HCT116 (cell line): Measurements from ENCODE around the gene OR51D1. TPM values are rescaled to one million over a fixed set of nuclear protein-coding genes. Genes with fewer than 3 reads are reported as not detected.

ENCODE experiments used
- ATAC-seq: fragments of 200-7000 bp; cut with Tn5 transposase; 2 replicates; pipeline ENCODE4 v1.9.1; 2020; ENCODE audit warnings: mild to moderate bottlenecking, moderate library complexity
- BruUV-seq: library from RNA; stranded (reverse); fragments of 400-500 nt; replicated peaks from 2 replicates; lab custom pipeline; 2021; lab: Mats Ljungman, UMichigan
- CTCF ChIA-PET: fragments of 300-600 bp; sonication (Branson Sonifier 250); formaldehyde crosslinking; loops from one replicate; lab custom pipeline; 2021; ENCODE audit warnings: antibody characterized with exemption; lab: Charles Lee
- POLR2A ChIA-PET: fragments of 300-600, 350-600 bp; sonication (Branson Sonifier 250); formaldehyde crosslinking; loops from one replicate; lab custom pipeline; 2021; ENCODE audit warnings: antibody characterized with exemption; lab: Charles Lee
- RAD21 ChIA-PET, 2 experiments: fragments of 300-600 bp; sonication (Branson Sonifier 250); formaldehyde crosslinking; loops; one replicate each; lab custom pipeline; 2023; ENCODE audit warnings: low total read pairs in 2 of 2; ENCODE audit not compliant: uncharacterized antibody in 2 of 2, unreplicated experiment in 2 of 2, low non-redundant PET in 1 of 2; lab: Charles Lee
- DNase-seq: peaks from one replicate; pipeline ENCODE4 v3.0.0-alpha.2; 2010; ENCODE audit warnings: low read depth, low spot score
- H2AFZ ChIP-seq: fragments of 200-600 bp; shearing (Covaris generic), sonication (generic); 2 replicates; pipeline ENCODE4 v1.6.1; 2017; ENCODE audit warnings: low read depth, mixed run types, mixed read lengths, antibody characterized with exemption, low read length; ENCODE audit not compliant: poor library complexity, severe bottlenecking
- H3K27ac ChIP-seq: 2 replicates; pipeline ENCODE4 v1.5.1; 2012; ENCODE audit warnings: low read depth, low read length
- H3K27me3 ChIP-seq: fragments of 200-600 bp; sonication (generic); 2 replicates; pipeline ENCODE4 v1.6.1; 2016; ENCODE audit warnings: mixed run types, low read length, mixed read lengths; ENCODE audit not compliant: insufficient read depth
- H3K36me3 ChIP-seq, 2 experiments: fragments of 200-500 bp in 1 of 2; fragments of 200-600 bp in 1 of 2; sonication (Bioruptor generic) in 1 of 2; sonication (generic) in 1 of 2; 2 replicates each; pipeline versions ENCODE4 v1.5.1 to v1.6.1; 2014 to 2016; ENCODE audit warnings: low read length in 2 of 2, inconsistent platforms in 1 of 2, mixed read lengths in 1 of 2, mixed run types in 1 of 2; ENCODE audit not compliant: insufficient read depth in 2 of 2, control insufficient read depth in 1 of 2
- H3K4me1 ChIP-seq, 2 experiments: fragments of 200-600 bp in 1 of 2; sonication (generic) in 1 of 2; 2 replicates each; pipeline versions ENCODE4 v1.5.1 to v1.6.1; 2012 to 2017; ENCODE audit warnings: low read length in 2 of 2, inconsistent platforms in 1 of 2, mild to moderate bottlenecking in 1 of 2, mixed read lengths in 1 of 2, mixed run types in 1 of 2, moderate library complexity in 1 of 2; ENCODE audit not compliant: insufficient read depth in 2 of 2, control insufficient read depth in 1 of 2
- H3K4me2 ChIP-seq: fragments of 200-600 bp; sonication (generic); 2 replicates; pipeline ENCODE4 v1.6.1; 2017; ENCODE audit warnings: mixed run types, low read length, mixed read lengths
- H3K4me3 ChIP-seq, 2 experiments: fragments of 200-600 bp in 1 of 2; sonication (generic) in 1 of 2; replicated peaks in 1 of 2; 2 replicates each; pipeline ENCODE4 v1.5.1; 2011 to 2016; ENCODE audit warnings: low read length in 2 of 2, control low read depth in 1 of 2, low read depth in 1 of 2, mild to moderate bottlenecking in 1 of 2, mixed read lengths in 1 of 2, mixed run types in 1 of 2
- H3K79me2 ChIP-seq: fragments of 200-600 bp; sonication (generic); 2 replicates; pipeline ENCODE4 v1.6.1; 2017; ENCODE audit warnings: mild to moderate bottlenecking, mixed run types, low read length, moderate library complexity, mixed read lengths; ENCODE audit not compliant: insufficient read depth
- H3K9ac ChIP-seq: fragments of 200-600 bp; sonication (generic); 2 replicates; pipeline ENCODE4 v1.6.1; 2016; ENCODE audit warnings: low read length, mixed read lengths
- H3K9me2 ChIP-seq: fragments of 200-600 bp; sonication (generic), shearing (Covaris generic); 2 replicates; pipeline ENCODE4 v1.6.1; 2017; ENCODE audit warnings: mixed run types, mild to moderate bottlenecking, moderate library complexity; ENCODE audit not compliant: insufficient read depth
- H3K9me3 ChIP-seq, 2 experiments: fragments of 200-500 bp in 1 of 2; fragments of 200-600 bp in 1 of 2; sonication (Bioruptor generic) in 1 of 2; sonication (generic) in 1 of 2; 2 replicates each; pipeline ENCODE4 v1.6.1; 2014 to 2017; ENCODE audit warnings: low read length in 2 of 2, mixed read lengths in 2 of 2, inconsistent platforms in 1 of 2, low read depth in 1 of 2, mild to moderate bottlenecking in 1 of 2, mixed run types in 1 of 2, moderate library complexity in 1 of 2; ENCODE audit not compliant: control insufficient read depth in 1 of 2, insufficient read depth in 1 of 2
- H4K20me1 ChIP-seq: fragments of 200-600 bp; sonication (generic), shearing (Covaris generic); 2 replicates; pipeline ENCODE4 v1.6.1; 2017; ENCODE audit warnings: mixed run types, mild to moderate bottlenecking, moderate library complexity; ENCODE audit not compliant: insufficient read depth
- EGR1 ChIP-seq: IDR thresholded peaks from 2 replicates; pipeline ENCODE4 v1.6.1; 2012; ENCODE audit warnings: low read depth
- EZH2 ChIP-seq: fragments of 200-600 bp; sonication (generic); IDR thresholded peaks from 2 replicates; pipeline ENCODE4 v1.6.1; 2017; ENCODE audit warnings: antibody characterized with exemption, mixed run types
- POLR2AphosphoS5 ChIP-seq: IDR thresholded peaks from 2 replicates; pipeline ENCODE4 v1.6.1; 2011; ENCODE audit warnings: mild to moderate bottlenecking, low read depth, low read length, moderate library complexity
- RAD21 ChIP-seq: IDR thresholded peaks from 2 replicates; pipeline ENCODE4 v1.6.1; 2012; ENCODE audit warnings: low read depth, mild to moderate bottlenecking
- SIN3A ChIP-seq: IDR thresholded peaks from 2 replicates; pipeline ENCODE4 v1.6.1; 2012; ENCODE audit warnings: low read depth
- SRF ChIP-seq: IDR thresholded peaks from 2 replicates; pipeline ENCODE4 v1.6.1; 2012; ENCODE audit warnings: low read depth
- TCF7L2 ChIP-seq: IDR thresholded peaks from 2 replicates; pipeline ENCODE4 v1.7.0; 2011; ENCODE audit warnings: borderline replicate concordance, inconsistent platforms; ENCODE audit not compliant: insufficient read depth, insufficient read length; ENCODE audit errors: extremely low read depth
- ZNF274 ChIP-seq: fragments of 200-500 bp; sonication (Bioruptor generic); IDR thresholded peaks from 2 replicates; pipeline ENCODE4 v1.6.1; 2014; ENCODE audit warnings: mild to moderate bottlenecking, low read depth, low read length, inconsistent platforms
- intact Hi-C: fragments of 100-400 bp; cut with micrococcal nuclease; formaldehyde crosslinking; loops from 2 replicates; pipeline ENCODE4 v1.10.0; 2022
- total RNA-seq: library from RNA; stranded (reverse); gene quantifications from one replicate; pipeline ENCODE4 v1.2.1, GENCODE V29; 2021; ENCODE audit not compliant: unreplicated experiment
- TF ChIP-seq, protein P1 (sequence below): IDR thresholded peaks from 2 replicates; pipeline ENCODE4 v1.6.1; 2012
- TF ChIP-seq, protein P2 (sequence below): IDR thresholded peaks from 2 replicates; pipeline ENCODE4 v1.6.1; 2012; ENCODE audit warnings: low read depth

Gene OR51D1
- total RNA-seq, 1 experiment from 2014 or later: not detected

DNA sequence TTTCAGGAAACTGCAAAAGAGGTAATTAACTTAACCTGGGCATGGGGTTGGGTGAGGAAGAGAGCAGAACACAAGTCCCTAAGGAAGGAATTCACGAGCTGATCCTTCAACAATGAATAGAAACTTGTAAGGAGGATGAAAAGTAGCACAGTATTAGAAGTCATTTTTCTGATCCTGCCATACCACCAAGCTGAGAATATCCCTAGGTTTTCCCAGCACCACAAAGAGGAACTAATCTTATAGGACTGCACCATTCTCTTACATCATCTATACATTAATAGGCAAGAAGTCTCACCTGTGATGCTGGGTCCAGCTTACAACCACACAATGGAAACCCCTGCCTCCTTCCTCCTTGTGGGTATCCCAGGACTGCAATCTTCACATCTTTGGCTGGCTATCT is 43.5 kb upstream of the OR51D1 start, which contains the start of gene OR52I1:
TSS of gene OR52I1 (plus strand) at position 301 of the 400 bp plus-strand sequence. CDS start at position 301, 0 bp downstream.
- Histone ChIP-seq H3K4me3 (no peak within 1 kb of the TSS), H3K4me1 (no peaks in the 10 kb centered on the region), H3K4me2 (no peak within 1 kb of the TSS), H4K20me1 (no peaks in the 10 kb centered on the region)
- POLR2A ChIA-PET: no interaction called here
- DNase-seq (no peak), ATAC-seq (no peak)
- intact Hi-C loops: no loop called here
- TF ChIP-seq EGR1 (no peak), POLR2AphosphoS5 (no peak), SRF (no peak), EZH2 (no peak), SIN3A (no peak), ZNF274 (no peak), RAD21 (no peak), TCF7L2 (no peak)
- TF ChIP-seq, protein P1, sequence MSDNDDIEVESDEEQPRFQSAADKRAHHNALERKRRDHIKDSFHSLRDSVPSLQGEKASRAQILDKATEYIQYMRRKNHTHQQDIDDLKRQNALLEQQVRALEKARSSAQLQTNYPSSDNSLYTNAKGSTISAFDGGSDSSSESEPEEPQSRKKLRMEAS: no peak
- TF ChIP-seq, protein P2, sequence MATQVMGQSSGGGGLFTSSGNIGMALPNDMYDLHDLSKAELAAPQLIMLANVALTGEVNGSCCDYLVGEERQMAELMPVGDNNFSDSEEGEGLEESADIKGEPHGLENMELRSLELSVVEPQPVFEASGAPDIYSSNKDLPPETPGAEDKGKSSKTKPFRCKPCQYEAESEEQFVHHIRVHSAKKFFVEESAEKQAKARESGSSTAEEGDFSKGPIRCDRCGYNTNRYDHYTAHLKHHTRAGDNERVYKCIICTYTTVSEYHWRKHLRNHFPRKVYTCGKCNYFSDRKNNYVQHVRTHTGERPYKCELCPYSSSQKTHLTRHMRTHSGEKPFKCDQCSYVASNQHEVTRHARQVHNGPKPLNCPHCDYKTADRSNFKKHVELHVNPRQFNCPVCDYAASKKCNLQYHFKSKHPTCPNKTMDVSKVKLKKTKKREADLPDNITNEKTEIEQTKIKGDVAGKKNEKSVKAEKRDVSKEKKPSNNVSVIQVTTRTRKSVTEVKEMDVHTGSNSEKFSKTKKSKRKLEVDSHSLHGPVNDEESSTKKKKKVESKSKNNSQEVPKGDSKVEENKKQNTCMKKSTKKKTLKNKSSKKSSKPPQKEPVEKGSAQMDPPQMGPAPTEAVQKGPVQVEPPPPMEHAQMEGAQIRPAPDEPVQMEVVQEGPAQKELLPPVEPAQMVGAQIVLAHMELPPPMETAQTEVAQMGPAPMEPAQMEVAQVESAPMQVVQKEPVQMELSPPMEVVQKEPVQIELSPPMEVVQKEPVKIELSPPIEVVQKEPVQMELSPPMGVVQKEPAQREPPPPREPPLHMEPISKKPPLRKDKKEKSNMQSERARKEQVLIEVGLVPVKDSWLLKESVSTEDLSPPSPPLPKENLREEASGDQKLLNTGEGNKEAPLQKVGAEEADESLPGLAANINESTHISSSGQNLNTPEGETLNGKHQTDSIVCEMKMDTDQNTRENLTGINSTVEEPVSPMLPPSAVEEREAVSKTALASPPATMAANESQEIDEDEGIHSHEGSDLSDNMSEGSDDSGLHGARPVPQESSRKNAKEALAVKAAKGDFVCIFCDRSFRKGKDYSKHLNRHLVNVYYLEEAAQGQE: no peak
- TF ChIP-seq, all 23 proteins: peak for 0
- ChIA-PET RAD21 (no interaction called here), CTCF (no interaction called here)
- H3K9me2 ChIP-seq: no peaks in the 10 kb centered on the region
- H3K27me3 ChIP-seq: peaks cover 12% of the 10 kb centered on the region; the same call in 1 of the 2 replicates
- H3K9me3 ChIP-seq: no peaks in the 10 kb centered on the region
- no peak within 1 kb of the TSS for H2AFZ ChIP-seq
- BruUV-seq: no TSS peak
- H3K36me3 ChIP-seq: no peaks in the 10 kb centered on the region; a peak in 1 of 4 replicates
- no peaks in the 10 kb centered on the region for H3K79me2 ChIP-seq
- no peak within 1 kb of the TSS for H3K9ac ChIP-seq
- no peak within 1 kb of the TSS for H3K27ac ChIP-seq
